ENCODE measurements around the gene U2AF2.

The U2AF2 gene

DNA sequence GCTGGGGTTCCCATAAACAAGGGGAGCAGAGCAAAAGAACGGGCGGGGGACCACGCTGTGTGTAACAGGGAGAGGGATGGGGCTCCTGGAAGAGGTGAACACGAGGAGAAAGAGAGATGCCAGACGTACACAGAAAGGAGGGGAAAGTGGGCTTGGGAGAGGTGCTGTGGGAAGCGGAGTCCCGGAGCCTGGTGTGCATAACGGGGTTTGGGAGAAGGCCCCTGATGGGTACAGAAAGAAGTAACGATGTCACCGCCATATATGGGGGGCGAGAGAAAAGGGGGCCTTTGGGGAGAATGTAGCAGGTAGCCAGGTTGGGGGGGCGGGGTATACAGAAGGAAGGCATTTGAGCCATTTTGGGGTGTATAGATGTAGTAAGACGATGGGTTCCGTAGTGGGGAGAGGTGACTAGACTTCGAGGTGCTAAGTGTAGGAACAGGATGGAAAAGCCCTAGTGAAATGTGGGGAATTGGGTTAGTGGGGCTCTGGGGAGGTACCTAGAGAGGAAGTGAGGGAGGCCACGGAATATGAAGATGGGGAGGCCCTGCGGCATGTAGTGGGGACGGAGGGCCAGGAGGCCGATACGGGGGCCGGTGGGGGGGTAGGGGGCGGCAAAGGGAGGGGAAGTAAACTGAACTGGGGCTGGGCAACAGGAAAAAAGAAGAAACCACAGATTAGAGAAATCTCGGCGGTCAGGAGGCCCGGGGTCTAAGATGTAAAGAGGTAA lies 13.2 kb upstream of the U2AF2 start (continued):
- TF ChIP-seq, protein P1, sequence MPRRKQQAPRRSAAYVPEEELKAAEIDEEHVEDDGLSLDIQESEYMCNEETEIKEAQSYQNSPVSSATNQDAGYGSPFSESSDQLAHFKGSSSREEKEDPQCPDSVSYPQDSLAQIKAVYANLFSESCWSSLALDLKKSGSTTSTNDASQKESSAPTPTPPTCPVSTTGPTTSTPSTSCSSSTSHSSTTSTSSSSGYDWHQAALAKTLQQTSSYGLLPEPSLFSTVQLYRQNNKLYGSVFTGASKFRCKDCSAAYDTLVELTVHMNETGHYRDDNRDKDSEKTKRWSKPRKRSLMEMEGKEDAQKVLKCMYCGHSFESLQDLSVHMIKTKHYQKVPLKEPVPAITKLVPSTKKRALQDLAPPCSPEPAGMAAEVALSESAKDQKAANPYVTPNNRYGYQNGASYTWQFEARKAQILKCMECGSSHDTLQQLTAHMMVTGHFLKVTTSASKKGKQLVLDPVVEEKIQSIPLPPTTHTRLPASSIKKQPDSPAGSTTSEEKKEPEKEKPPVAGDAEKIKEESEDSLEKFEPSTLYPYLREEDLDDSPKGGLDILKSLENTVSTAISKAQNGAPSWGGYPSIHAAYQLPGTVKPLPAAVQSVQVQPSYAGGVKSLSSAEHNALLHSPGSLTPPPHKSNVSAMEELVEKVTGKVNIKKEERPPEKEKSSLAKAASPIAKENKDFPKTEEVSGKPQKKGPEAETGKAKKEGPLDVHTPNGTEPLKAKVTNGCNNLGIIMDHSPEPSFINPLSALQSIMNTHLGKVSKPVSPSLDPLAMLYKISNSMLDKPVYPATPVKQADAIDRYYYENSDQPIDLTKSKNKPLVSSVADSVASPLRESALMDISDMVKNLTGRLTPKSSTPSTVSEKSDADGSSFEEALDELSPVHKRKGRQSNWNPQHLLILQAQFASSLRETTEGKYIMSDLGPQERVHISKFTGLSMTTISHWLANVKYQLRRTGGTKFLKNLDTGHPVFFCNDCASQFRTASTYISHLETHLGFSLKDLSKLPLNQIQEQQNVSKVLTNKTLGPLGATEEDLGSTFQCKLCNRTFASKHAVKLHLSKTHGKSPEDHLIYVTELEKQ (tag by site-specific recombination; IDR thresholded peaks at IDR 0.05; ENCODE audit: borderline replicate concordance), result no peak
- TF ChIP-seq ZNF426 (tag by site-specific recombination; IDR thresholded peaks at IDR 0.05) (no peak), ZNF529 (tag by site-specific recombination; IDR thresholded peaks at IDR 0.05; ENCODE audit: insufficient replicate concordance) (no peak), ZNF211 (tag by site-specific recombination; IDR thresholded peaks at IDR 0.05; ENCODE audit: low read depth) (no peak), ZNF558 (tag by site-specific recombination; IDR thresholded peaks at IDR 0.05) (no peak), ZEB2 (tag by site-specific recombination; IDR thresholded peaks at IDR 0.05) (0 out of 2 replicates have a peak, but pooled peaks have one; percentile 10), ZNF24 (tag by site-specific recombination; IDR thresholded peaks at IDR 0.05) (0 out of 2 replicates have a peak, but pooled peaks have one; percentile 19), ZNF707 (tag by site-specific recombination; IDR thresholded peaks at IDR 0.05) (no peak), ZXDB (tag by site-specific recombination; IDR thresholded peaks at IDR 0.05) (peak; percentile 63), KLF10 (tag by site-specific recombination; IDR thresholded peaks at IDR 0.05) (no peak), ZNF623 (tag by site-specific recombination; IDR thresholded peaks at IDR 0.05) (0 out of 2 replicates have a peak, but pooled peaks have one; percentile 7), ZBTB20 (tag by site-specific recombination; IDR thresholded peaks at IDR 0.05) (peak; percentile 96), GLIS2 (tag by site-specific recombination; IDR thresholded peaks at IDR 0.05) (peak; percentile 1; the same call in 1 of the 2 replicates), WT1 (tag by site-specific recombination; IDR thresholded peaks at IDR 0.05) (peak; percentile 36; the same call in 1 of the 2 replicates), ZNF600 (tag by site-specific recombination; IDR thresholded peaks at IDR 0.05) (peak; percentile 75), SP2 (tag by site-specific recombination; IDR thresholded peaks at IDR 0.05) (peak; percentile 19; the same call in 1 of the 2 replicates), OVOL3 (tag by site-specific recombination; IDR thresholded peaks at IDR 0.05) (peak; percentile 46; the same call in 1 of the 2 replicates), ZNF366 (tag by site-specific recombination; conservative IDR thresholded peaks at IDR 0.05) (peak; percentile 78)
- TF ChIP-seq, protein P2, sequence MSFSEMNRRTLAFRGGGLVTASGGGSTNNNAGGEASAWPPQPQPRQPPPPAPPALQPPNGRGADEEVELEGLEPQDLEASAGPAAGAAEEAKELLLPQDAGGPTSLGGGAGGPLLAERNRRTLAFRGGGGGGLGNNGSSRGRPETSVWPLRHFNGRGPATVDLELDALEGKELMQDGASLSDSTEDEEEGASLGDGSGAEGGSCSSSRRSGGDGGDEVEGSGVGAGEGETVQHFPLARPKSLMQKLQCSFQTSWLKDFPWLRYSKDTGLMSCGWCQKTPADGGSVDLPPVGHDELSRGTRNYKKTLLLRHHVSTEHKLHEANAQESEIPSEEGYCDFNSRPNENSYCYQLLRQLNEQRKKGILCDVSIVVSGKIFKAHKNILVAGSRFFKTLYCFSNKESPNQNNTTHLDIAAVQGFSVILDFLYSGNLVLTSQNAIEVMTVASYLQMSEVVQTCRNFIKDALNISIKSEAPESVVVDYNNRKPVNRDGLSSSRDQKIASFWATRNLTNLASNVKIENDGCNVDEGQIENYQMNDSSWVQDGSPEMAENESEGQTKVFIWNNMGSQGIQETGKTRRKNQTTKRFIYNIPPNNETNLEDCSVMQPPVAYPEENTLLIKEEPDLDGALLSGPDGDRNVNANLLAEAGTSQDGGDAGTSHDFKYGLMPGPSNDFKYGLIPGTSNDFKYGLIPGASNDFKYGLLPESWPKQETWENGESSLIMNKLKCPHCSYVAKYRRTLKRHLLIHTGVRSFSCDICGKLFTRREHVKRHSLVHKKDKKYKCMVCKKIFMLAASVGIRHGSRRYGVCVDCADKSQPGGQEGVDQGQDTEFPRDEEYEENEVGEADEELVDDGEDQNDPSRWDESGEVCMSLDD (tag by site-specific recombination; IDR thresholded peaks at IDR 0.05), result peak; percentile 98
- TF ChIP-seq, protein P3, sequence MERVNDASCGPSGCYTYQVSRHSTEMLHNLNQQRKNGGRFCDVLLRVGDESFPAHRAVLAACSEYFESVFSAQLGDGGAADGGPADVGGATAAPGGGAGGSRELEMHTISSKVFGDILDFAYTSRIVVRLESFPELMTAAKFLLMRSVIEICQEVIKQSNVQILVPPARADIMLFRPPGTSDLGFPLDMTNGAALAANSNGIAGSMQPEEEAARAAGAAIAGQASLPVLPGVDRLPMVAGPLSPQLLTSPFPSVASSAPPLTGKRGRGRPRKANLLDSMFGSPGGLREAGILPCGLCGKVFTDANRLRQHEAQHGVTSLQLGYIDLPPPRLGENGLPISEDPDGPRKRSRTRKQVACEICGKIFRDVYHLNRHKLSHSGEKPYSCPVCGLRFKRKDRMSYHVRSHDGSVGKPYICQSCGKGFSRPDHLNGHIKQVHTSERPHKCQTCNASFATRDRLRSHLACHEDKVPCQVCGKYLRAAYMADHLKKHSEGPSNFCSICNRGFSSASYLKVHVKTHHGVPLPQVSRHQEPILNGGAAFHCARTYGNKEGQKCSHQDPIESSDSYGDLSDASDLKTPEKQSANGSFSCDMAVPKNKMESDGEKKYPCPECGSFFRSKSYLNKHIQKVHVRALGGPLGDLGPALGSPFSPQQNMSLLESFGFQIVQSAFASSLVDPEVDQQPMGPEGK (tag by site-specific recombination; IDR thresholded peaks at IDR 0.05), result peak; percentile 88; the same call in 1 of the 2 replicates
- TF ChIP-seq, protein P4, sequence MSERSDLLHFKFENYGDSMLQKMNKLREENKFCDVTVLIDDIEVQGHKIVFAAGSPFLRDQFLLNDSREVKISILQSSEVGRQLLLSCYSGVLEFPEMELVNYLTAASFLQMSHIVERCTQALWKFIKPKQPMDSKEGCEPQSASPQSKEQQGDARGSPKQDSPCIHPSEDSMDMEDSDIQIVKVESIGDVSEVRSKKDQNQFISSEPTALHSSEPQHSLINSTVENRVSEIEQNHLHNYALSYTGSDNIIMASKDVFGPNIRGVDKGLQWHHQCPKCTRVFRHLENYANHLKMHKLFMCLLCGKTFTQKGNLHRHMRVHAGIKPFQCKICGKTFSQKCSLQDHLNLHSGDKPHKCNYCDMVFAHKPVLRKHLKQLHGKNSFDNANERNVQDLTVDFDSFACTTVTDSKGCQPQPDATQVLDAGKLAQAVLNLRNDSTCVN (tag by site-specific recombination; optimal IDR thresholded peaks at IDR 0.05), result peak; percentile 1
- TF ChIP-seq, protein P5, sequence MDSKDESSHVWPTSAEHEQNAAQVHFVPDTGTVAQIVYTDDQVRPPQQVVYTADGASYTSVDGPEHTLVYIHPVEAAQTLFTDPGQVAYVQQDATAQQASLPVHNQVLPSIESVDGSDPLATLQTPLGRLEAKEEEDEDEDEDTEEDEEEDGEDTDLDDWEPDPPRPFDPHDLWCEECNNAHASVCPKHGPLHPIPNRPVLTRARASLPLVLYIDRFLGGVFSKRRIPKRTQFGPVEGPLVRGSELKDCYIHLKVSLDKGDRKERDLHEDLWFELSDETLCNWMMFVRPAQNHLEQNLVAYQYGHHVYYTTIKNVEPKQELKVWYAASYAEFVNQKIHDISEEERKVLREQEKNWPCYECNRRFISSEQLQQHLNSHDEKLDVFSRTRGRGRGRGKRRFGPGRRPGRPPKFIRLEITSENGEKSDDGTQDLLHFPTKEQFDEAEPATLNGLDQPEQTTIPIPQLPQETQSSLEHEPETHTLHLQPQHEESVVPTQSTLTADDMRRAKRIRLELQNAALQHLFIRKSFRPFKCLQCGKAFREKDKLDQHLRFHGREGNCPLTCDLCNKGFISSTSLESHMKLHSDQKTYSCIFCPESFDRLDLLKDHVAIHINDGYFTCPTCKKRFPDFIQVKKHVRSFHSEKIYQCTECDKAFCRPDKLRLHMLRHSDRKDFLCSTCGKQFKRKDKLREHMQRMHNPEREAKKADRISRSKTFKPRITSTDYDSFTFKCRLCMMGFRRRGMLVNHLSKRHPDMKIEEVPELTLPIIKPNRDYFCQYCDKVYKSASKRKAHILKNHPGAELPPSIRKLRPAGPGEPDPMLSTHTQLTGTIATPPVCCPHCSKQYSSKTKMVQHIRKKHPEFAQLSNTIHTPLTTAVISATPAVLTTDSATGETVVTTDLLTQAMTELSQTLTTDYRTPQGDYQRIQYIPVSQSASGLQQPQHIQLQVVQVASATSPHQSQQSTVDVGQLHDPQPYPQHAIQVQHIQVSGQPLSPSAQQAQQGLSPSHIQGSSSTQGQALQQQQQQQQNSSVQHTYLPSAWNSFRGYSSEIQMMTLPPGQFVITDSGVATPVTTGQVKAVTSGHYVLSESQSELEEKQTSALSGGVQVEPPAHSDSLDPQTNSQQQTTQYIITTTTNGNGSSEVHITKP (tag by site-specific recombination; IDR thresholded peaks at IDR 0.05), result peak; percentile 52; the same call in 1 of the 2 replicates
- TF ChIP-seq, protein P6, sequence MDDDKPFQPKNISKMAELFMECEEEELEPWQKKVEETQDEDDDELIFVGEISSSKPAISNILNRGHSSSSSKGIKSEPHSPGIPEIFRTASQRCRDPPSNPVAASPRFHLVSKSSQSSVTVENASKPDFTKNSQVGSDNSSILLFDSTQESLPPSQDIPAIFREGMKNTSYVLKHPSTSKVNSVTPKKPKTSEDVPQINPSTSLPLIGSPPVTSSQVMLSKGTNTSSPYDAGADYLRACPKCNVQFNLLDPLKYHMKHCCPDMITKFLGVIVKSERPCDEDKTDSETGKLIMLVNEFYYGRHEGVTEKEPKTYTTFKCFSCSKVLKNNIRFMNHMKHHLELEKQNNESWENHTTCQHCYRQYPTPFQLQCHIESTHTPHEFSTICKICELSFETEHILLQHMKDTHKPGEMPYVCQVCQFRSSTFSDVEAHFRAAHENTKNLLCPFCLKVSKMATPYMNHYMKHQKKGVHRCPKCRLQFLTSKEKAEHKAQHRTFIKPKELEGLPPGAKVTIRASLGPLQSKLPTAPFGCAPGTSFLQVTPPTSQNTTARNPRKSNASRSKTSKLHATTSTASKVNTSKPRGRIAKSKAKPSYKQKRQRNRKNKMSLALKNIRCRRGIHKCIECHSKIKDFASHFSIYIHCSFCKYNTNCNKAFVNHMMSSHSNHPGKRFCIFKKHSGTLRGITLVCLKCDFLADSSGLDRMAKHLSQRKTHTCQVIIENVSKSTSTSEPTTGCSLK (tag by site-specific recombination; IDR thresholded peaks at IDR 0.05), result no peak

Measured in HEK293 (cell line).